Stimulated activated CD8-positive, alpha-beta memory T cell treated with anti-CD3 and anti-CD28 coated beads, Interleukin-7, amount 100 ng/mL, for 24 hours (primary cell): ENCODE measurements around the gene LRP1.

ENCODE experiments used
- DNase-seq: peaks from one replicate; pipeline ENCODE4 v3.0.0-alpha.2; 2020; ENCODE audit warnings: low read depth

Gene LRP1

GRCh38 chr12:57094208-57095160 lies 33.8 kb upstream of the LRP1 start:
- DNase-seq: no peak

- no peak for DNase-seq
Observed at GRCh38 chr12:57095440-57095839, 32.8 kb upstream of the LRP1 start.

GRCh38 chr12:57096099-57096572 lies 32.1 kb upstream of the LRP1 start:
- DNase-seq: no peak

GRCh38 chr12:57096748-57097553 lies 31.3 kb upstream of the LRP1 start:
- no peak for DNase-seq

- DNase-seq: no peak
Observed at GRCh38 chr12:57097554-57097835, 30.8 kb upstream of the LRP1 start.

GRCh38 chr12:57098546-57098945 lies 29.7 kb upstream of the LRP1 start:
- DNase-seq: no peak

GRCh38 chr12:57099047-57099714 lies 29.1 kb upstream of the LRP1 start:
- no peak for DNase-seq

- DNase-seq: no peak
Observed at GRCh38 chr12:57099766-57100165, 28.5 kb upstream of the LRP1 start.

GRCh38 chr12:57101892-57102695 lies 26.2 kb upstream of the LRP1 start:
- no peak for DNase-seq

- DNase-seq: no peak
Observed at GRCh38 chr12:57103856-57104255, 24.4 kb upstream of the LRP1 start.

GRCh38 chr12:57104292-57104910 lies 23.9 kb upstream of the LRP1 start:
- DNase-seq: no peak

- no peak for DNase-seq
Observed at GRCh38 chr12:57105011-57105753, 23.1 kb upstream of the LRP1 start.

GRCh38 chr12:57106021-57106708 lies 22.1 kb upstream of the LRP1 start:
- DNase-seq: no peak

- no peak for DNase-seq
Observed at GRCh38 chr12:57107456-57108155, 20.7 kb upstream of the LRP1 start.

- no peak for DNase-seq
Observed at GRCh38 chr12:57109207-57110103, 18.8 kb upstream of the LRP1 start.

GRCh38 chr12:57110104-57111030 lies 17.9 kb upstream of the LRP1 start:
- no peak for DNase-seq
